Mammary epithelial cell (primary cell): ENCODE measurements around the gene PIWIL4.

Source experiments
- EZH2 ChIP-seq: IDR thresholded peaks from 2 replicates; pipeline ENCODE4 v1.6.1; 2012; ENCODE audit warnings: low read length, inconsistent platforms, borderline replicate concordance
- TF ChIP-seq, protein P1 (sequence below), 2 donors: IDR thresholded peaks in 1 of 2; conservative IDR thresholded peaks in 1 of 2; 2 replicates each; pipeline ENCODE4 v1.5.1; 2011 to 2012; ENCODE audit warnings: inconsistent platforms in 2 of 2, low read length in 2 of 2, mild to moderate bottlenecking in 2 of 2, control low read depth in 1 of 2, low read depth in 1 of 2; ENCODE audit not compliant: insufficient read depth in 1 of 2; ENCODE audit errors: extremely low read depth in 1 of 2

DNA sequence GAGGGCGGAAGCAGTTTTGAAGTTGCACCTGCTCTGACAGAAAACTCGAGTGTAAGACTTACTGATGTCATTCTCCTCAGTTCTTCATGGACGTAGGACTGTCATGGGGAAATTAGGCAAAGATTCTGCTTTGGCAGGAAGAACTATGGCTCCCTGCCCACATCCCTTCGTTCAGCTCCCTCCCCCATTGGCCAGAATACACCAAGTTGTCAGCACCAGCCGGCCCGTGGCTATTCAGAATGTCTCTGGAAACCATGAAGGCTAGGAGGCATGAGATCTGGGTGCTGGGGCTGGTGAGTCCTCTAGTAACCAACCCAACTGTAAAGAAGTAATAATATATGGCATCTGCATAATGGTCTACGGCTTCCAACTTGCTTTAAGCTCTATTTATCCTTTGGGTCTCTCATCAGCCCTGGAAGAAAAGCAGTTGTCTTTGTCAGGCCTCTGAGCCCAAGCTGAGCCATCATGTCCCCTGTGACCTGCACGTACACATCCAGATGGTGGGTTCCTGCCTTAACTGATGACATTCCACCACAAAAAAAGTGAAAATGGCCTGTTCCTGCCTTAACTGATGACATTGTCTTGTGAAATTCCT, 74.1 kb downstream of the PIWIL4 start:
- TF ChIP-seq, protein P1, sequence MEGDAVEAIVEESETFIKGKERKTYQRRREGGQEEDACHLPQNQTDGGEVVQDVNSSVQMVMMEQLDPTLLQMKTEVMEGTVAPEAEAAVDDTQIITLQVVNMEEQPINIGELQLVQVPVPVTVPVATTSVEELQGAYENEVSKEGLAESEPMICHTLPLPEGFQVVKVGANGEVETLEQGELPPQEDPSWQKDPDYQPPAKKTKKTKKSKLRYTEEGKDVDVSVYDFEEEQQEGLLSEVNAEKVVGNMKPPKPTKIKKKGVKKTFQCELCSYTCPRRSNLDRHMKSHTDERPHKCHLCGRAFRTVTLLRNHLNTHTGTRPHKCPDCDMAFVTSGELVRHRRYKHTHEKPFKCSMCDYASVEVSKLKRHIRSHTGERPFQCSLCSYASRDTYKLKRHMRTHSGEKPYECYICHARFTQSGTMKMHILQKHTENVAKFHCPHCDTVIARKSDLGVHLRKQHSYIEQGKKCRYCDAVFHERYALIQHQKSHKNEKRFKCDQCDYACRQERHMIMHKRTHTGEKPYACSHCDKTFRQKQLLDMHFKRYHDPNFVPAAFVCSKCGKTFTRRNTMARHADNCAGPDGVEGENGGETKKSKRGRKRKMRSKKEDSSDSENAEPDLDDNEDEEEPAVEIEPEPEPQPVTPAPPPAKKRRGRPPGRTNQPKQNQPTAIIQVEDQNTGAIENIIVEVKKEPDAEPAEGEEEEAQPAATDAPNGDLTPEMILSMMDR (conservative IDR thresholded peaks at IDR 0.05 in 1 of 2, IDR thresholded peaks at IDR 0.05 in 1 of 2; ENCODE audit: extremely low read depth in 1 of 2, insufficient read depth in 1 of 2, low read depth in 1 of 2, low read length in 2 of 2): no peak
- no peak for TF ChIP-seq EZH2
